Effector CD8-positive, alpha-beta T cell (primary cell): ENCODE data around the gene TMEM63B.
"Not testable (repeated sequence)": the region's sequence is repeated elsewhere in the genome, so short reads cannot be mapped to it uniquely, and the experiment has no call there.

Experiments
- DNase-seq: peaks from one replicate; lab custom pipeline; 2025; lab: John Stamatoyannopoulos, UW

Gene TMEM63B

GRCh38 chr6:44171899-44172546, 44.7 kb downstream of the TMEM63B start:
- DNase-seq: no peak

GRCh38 chr6:44172731-44173500, 45.6 kb downstream of the TMEM63B start:
- peak; percentile 69 for DNase-seq

- DNase-seq: no peak
Measured at GRCh38 chr6:44176130-44176761, 48.9 kb downstream of the TMEM63B start.

- DNase-seq: peak; percentile 12
Measured at GRCh38 chr6:44176762-44177509, 49.6 kb downstream of the TMEM63B start.

- DNase-seq: no peak
Measured at GRCh38 chr6:44177691-44178423, 50.5 kb downstream of the TMEM63B start.

GRCh38 chr6:44178424-44179071, 51.2 kb downstream of the TMEM63B start:
- DNase-seq: no peak

- no peak for DNase-seq
Measured at GRCh38 chr6:44179072-44179536, 51.8 kb downstream of the TMEM63B start.

- no peak for DNase-seq
Measured at GRCh38 chr6:44179648-44180047, 52.3 kb downstream of the TMEM63B start.

- no peak for DNase-seq
Measured at GRCh38 chr6:44180406-44180805, 53.1 kb downstream of the TMEM63B start.

GRCh38 chr6:44180886-44181285, 53.5 kb downstream of the TMEM63B start:
- no peak for DNase-seq

GRCh38 chr6:44181784-44182183, 54.4 kb downstream of the TMEM63B start:
- DNase-seq: not testable (repeated sequence)

GRCh38 chr6:44182911-44183390, 55.6 kb downstream of the TMEM63B start:
- no peak for DNase-seq

- DNase-seq: no peak
Measured at GRCh38 chr6:44183783-44184182, 56.4 kb downstream of the TMEM63B start.

GRCh38 chr6:44185356-44185755, 58.0 kb downstream of the TMEM63B start:
- DNase-seq: not testable (repeated sequence)

- DNase-seq: no peak
Measured at GRCh38 chr6:44185953-44186634, 58.7 kb downstream of the TMEM63B start.

GRCh38 chr6:44186635-44187025, 59.3 kb downstream of the TMEM63B start:
- no peak for DNase-seq

- no peak for DNase-seq
Measured at GRCh38 chr6:44188819-44189218, 61.5 kb downstream of the TMEM63B start.

GRCh38 chr6:44189257-44189656, 61.9 kb downstream of the TMEM63B start:
- no peak for DNase-seq

GRCh38 chr6:44190715-44191114, 63.4 kb downstream of the TMEM63B start:
- no peak for DNase-seq

GRCh38 chr6:44192428-44193041, 65.2 kb downstream of the TMEM63B start:
- DNase-seq: no peak
